ENCODE data around the gene FSTL5. TPM values are rescaled to one million over a fixed set of nuclear protein-coding genes. Genes with fewer than 3 reads are reported as not detected.

Gene FSTL5
- total and polyA plus RNA-seq, 2 of the 8 experiments (the other 6 are each of a cell fraction or from before 2014, with no cell fraction given): 0.09 to 0.32 TPM

DNA sequence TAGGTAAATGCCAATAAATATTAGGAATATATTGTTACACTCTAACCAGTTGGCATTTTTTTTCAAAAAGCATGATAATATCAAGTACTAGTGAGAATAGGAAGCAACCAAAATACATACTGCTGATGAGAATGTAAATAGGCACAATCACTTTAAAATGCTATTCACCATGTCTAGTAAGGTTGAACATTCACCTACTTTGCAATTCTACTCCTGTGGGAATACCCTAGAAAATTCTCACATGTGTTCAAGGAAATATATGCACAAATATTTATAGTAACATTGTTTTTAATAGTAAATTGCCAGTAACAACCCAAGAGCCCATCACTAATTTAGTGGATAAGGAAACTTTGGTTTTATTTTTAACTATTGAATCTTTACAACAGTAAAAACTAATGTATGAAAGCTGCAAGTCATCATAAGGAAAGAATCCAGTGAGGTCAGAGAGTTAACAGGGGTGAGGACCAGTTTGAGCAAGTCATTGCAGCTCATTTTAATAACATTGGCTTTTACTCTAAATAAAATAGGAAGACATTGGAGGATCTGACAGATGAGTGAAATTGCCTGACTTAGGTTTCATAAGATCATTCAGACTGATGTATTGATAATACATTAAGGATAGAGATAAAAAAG, 23.6 kb downstream of the FSTL5 start:
- H3K4ac ChIP-seq (replicated peaks; ENCODE audit: insufficient read length, low read depth, low read length): no peak overlapping the region
- H2BK12ac ChIP-seq (ENCODE audit: low read depth, low read length): no peak overlapping the region
- H2BK5ac ChIP-seq (ENCODE audit: low read depth, low read length): no peak overlapping the region
- H3K23me2 ChIP-seq (ENCODE audit: low read depth, low read length): no peaks in the 10 kb centered on the region; the same call in 1 of the 2 replicates
- H3K27ac ChIP-seq (ENCODE audit: low read depth, low read length): no peak overlapping the region
- no peaks in the 10 kb centered on the region for H4K20me1 ChIP-seq (replicated peaks in 1 of 2; ENCODE audit: control insufficient read depth in 1 of 2, insufficient read depth in 2 of 2, low read length in 2 of 2)
- H3K14ac ChIP-seq (ENCODE audit: insufficient read length): no peak overlapping the region
- no peak overlapping the region for H2BK120ac ChIP-seq (replicated peaks; ENCODE audit: low read depth, low read length)
- no peak overlapping the region for H2BK15ac ChIP-seq (ENCODE audit: low read length)
- no peak overlapping the region for H4K8ac ChIP-seq (ENCODE audit: extremely low read depth, insufficient read depth, low read length)
- POLR2A ChIA-PET (ENCODE audit: partially characterized antibody): no interaction called here
- no peaks in the 10 kb centered on the region for H3K36me3 ChIP-seq (ENCODE audit: control insufficient read depth in 2 of 4, insufficient read depth in 4 of 4, low read length in 3 of 4)
- TF ChIP-seq CTBP2 (IDR thresholded peaks at IDR 0.05; ENCODE audit: borderline replicate concordance, insufficient read depth, insufficient read length, low read length): no peak
- TF ChIP-seq CBX8 (IDR thresholded peaks at IDR 0.05; ENCODE audit: borderline replicate concordance, low read depth, low read length): no peak
- no peak for TF ChIP-seq TBP (IDR thresholded peaks at IDR 0.05; ENCODE audit: low read depth, low read length)
- no peak for TF ChIP-seq NANOG (IDR thresholded peaks at IDR 0.05; ENCODE audit: insufficient read depth, low read depth, low read length, poor library complexity, severe bottlenecking)
- no peak for TF ChIP-seq HDAC6 (IDR thresholded peaks at IDR 0.05; ENCODE audit: low read depth, low read length)
- TF ChIP-seq SP2 (IDR thresholded peaks at IDR 0.05; ENCODE audit: low read length): no peak
- no peak overlapping the region for H2AFZ ChIP-seq (ENCODE audit: low read length)
- H3K79me1 ChIP-seq (ENCODE audit: low read depth, low read length): no peaks in the 10 kb centered on the region
- no peak overlapping the region for H2AK5ac ChIP-seq (ENCODE audit: low read depth, low read length)
- H3K18ac ChIP-seq (ENCODE audit: extremely low read depth, low read length): no peak overlapping the region
- H3K4me2 ChIP-seq (ENCODE audit: insufficient read depth in 1 of 2, low read depth in 2 of 2, low read length in 2 of 2): no peak overlapping the region
- no peaks in the 10 kb centered on the region for H3K79me2 ChIP-seq (ENCODE audit: control insufficient read depth in 1 of 2, insufficient read depth in 2 of 2, low read length in 2 of 2)
- CTCF ChIA-PET (ENCODE audit: partially characterized antibody): interaction anchor here (0.5 to 1.2 kb wide), 2 partner anchors 29 to 78 kb away, joined by 3 read pairs; no protein-coding TSS in a partner anchor
- no peak overlapping the region for H3K4me3 ChIP-seq (ENCODE audit: extremely low read depth in 1 of 4, insufficient read depth in 2 of 4, low read depth in 3 of 4, low read length in 4 of 4)
- H4K91ac ChIP-seq (replicated peaks; ENCODE audit: insufficient read length, low read length): no peak overlapping the region
- no peaks in the 10 kb centered on the region for H3K4me1 ChIP-seq (replicated peaks in 1 of 4; ENCODE audit: control insufficient read depth in 3 of 4, insufficient read depth in 4 of 4, low read length in 3 of 4)
- H3K27me3 ChIP-seq (replicated peaks in 1 of 4; ENCODE audit: control insufficient read depth in 3 of 4, extremely low read depth in 1 of 4, insufficient read depth in 3 of 4, low read length in 3 of 4): no peaks in the 10 kb centered on the region
- no peak overlapping the region for H3K23ac ChIP-seq (ENCODE audit: insufficient read length)
- H3K9me3 ChIP-seq (ENCODE audit: insufficient read depth in 2 of 2, low read depth in 1 of 2, low read length in 1 of 2): no peaks in the 10 kb centered on the region
- H2BK20ac ChIP-seq (ENCODE audit: low read length): no peak overlapping the region
- H3K56ac ChIP-seq (replicated peaks; ENCODE audit: insufficient read length, low read depth, low read length): no peak overlapping the region
- FAIRE-seq (no peak), DNase-seq (ENCODE audit: low read depth in 1 of 2, low spot score in 2 of 2) (no peak)
- H3K9ac ChIP-seq (replicated peaks in 1 of 4; ENCODE audit: extremely low read depth in 1 of 4, low read depth in 3 of 4, low read length in 3 of 4): no peak overlapping the region
- no peak overlapping the region for H4K5ac ChIP-seq (ENCODE audit: insufficient read length, low read depth, low read length)

Measured in H1 (cell line).